GM21737 (cell line): ENCODE results near the gene ZNF785.
"Not testable (repeated sequence)": the region's sequence is repeated elsewhere in the genome, so short reads cannot be mapped to it uniquely, and the experiment has no call there.

Source experiments
- ATAC-seq: cut with Tn5 transposase; IDR thresholded peaks from one replicate; pipeline ENCODE4 v1.9.1; 2021; ENCODE audit warnings: mild to moderate bottlenecking, moderate library complexity; ENCODE audit not compliant: unreplicated experiment

ZNF785 gene

DNA sequence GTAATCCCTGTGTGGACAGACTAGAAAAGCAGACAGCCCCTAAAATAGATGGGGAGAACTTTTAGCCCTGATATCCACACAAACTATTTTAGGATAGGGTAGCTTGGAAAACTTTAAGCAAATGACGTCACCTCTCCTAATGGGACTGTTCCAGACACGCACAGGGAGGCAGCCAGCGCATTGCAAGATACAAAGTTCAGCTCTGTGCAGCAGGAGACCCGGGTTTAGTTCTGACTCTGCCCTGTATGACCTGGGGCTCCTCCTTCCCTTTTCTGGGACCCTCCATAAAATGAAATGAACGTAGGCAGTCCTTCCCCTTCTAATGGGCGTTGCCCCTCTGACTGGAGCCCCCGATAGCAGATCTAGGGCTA lies 18.4 kb upstream of the ZNF785 start:
- ATAC-seq = no peak

- ATAC-seq = no peak
These were observed 17.2 kb upstream of the ZNF785 start for GRCh38 chr16:30602616-30603277.

DNA sequence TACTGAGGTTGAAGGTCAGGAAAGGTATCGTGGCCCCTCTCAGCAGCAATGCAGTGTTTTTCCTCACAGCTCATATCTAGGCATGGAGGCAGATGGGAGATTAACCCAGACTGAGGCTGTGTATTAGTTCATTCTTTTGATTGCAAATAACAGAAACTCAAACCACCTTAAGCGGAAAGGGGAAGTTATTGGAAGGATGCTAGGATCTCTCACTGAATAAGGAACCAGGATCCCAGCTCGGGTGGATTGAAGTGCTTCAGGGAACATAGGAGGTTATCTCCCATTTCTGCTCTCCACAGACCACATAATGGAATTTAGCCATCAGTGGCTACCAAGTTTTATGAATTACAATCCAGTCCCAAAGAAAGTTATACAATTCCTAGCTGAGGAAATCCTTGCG lies 16.5 kb upstream of the ZNF785 start:
- ATAC-seq = no peak

- no peak for ATAC-seq
These were observed 15.4 kb upstream of the ZNF785 start for GRCh38 chr16:30600929-30601328.

DNA sequence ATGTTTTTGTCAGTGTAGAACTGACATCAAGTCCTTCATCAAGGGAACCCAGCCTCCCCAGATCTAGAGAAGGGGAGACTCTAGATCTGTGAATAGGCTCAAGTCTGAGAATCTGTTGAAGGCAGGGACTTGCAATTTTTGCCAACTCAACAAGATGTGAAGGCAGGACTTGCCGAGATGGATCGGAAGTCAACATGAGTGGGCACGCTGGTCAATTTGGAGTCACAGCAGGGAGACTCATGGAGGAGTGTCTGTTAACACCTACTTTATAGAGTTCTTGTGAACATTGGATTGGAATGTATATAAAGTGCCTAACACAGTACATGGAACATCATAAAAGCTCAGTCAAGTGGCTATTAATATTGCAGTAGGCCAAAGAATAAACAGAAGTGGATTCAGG lies 14.7 kb upstream of the ZNF785 start:
- ATAC-seq = no peak

DNA sequence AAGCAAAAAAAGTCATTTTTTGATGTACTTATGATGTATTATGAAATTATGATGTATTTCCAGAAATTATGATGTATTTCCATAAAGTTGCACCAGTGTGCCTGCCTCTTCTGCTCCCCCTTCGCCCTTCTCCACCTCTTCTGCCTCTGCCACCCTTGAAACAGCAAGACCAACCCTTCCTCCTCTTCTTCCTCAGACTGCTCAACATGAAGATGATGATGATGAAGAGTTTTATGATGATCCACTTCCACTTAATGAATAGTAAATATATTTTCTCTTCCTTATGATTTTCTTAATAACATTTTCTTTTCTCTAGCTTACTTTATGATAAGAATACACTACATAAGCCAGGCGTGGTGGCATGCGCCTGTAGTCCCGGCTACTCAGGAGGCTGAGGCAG lies 7.4 kb upstream of the ZNF785 start:
- ATAC-seq = no peak

DNA sequence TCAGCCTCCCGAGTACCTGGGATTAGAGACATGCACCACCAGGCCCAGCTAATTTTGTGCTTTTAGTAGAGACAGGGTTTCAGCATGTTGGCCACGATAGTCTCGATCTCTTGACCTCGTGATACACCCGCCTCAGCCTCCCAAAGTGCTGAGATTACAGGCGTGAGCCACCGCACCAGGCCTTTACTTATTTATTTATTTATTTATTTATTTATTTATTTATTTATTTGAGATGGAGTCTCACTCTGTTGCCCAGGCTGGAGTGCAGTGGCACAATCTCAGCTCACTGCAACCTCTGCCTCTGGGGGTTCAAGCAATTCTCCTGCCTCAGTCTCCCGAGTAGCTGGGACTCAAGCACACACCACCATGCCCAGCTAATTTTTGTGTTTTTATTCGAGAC lies 5.4 kb upstream of the ZNF785 start:
- ATAC-seq = not testable (repeated sequence)

DNA sequence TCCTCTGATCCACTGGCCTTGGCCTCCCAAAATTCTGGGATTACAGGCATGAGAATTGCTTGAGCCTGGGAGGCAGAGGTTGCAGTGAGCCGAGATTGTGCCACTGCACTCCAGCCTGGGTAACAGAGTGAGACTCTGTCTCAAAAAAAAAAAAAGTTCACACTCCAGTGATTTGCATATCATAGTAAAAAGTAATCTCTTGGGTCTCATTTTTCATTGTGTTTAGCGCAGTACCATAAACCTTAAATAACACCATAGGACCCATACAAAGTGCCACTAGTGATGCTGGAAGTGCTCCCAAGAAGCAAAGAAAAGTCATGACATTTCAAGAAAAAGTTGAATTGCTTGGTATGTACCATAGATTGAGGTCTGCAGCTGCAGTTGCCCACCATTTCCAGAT lies 4.1 kb upstream of the ZNF785 start:
- ATAC-seq = not testable (repeated sequence)

- ATAC-seq = no peak
These were observed 3.2 kb upstream of the ZNF785 start for GRCh38 chr16:30588651-30589050.

- peak; percentile 24 for ATAC-seq
These were observed 486 bp downstream of the ZNF785 start for GRCh38 chr16:30585022-30585399.

GRCh38 chr16:30582611-30583340 lies 2.7 kb downstream of the ZNF785 start:
- ATAC-seq = no peak

DNA sequence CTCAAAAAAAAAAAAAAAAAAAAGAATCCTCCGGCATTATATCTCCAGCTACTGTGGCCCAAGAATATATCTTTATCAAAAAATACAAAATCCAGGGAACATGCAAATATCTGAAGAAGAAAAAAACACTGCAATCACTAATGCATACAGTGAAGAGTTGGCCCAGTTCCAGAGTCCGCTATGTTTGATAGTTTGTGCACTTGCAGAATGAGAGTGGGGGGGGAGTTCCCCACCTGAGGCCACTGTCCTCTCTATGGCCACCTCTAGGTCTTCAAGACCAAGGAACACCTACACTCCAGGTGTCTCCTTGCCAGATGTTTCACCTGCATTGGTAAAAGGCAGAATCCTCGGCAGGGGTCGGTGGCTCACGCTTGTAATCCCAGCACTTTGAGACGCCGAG lies 4.0 kb downstream of the ZNF785 start:
- no peak for ATAC-seq

- ATAC-seq = no peak
These were observed 10.8 kb downstream of the ZNF785 start for GRCh38 chr16:30574678-30575077.

GRCh38 chr16:30571445-30572322 lies 13.8 kb downstream of the ZNF785 start, which contains the start of gene ZNF688:
Gene ZNF688, minus strand, starts transcription at chr16:30571714. Its CDS starts 85 bp downstream, at chr16:30571629.
- ATAC-seq = peak; percentile 68

- no peak for ATAC-seq
These were observed 14.7 kb downstream of the ZNF785 start for GRCh38 chr16:30570636-30571444.

DNA sequence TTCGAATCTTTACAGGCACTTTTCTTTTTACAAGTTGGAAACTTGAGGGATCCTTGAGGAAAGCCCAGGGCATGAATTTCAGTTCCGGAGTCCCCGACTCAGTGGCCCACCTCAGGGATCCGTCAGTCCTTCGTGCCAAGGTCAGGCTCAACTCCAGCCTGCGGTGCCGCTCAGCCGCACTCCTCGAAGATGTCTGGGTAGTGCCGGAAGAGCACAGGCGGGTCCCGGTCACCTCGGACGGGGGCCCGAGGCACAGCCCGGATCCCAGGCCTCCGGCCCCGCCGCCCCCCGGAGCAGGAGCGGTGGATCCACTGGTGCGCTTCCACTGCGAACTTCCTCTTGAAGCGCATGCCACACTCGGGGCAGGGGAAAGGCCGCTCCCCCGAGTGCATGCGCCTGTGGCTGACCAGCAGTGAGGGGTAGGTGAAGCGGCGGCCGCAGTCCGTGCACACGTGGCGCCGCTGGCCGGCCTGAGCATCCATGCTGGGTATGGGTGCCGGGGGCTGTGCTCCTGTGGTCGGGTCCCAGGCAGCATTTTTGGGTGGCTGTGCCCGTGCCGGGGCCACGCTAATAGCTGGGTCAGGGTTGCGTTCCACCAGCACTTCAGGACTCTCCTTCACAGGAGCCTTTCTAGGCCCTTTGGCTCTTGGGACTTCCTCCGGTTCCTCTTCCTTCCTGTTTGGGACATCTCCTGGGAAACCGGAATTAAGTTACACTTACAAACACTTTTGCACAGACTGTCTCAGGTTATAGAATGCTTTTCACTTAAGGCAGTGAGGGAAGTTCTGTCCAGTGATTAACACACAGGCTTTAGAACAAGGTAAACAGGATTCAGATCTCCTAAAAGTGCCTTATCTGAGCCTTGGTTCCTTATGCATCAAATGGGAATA lies 15.5 kb downstream of the ZNF785 start:
- no peak for ATAC-seq

GRCh38 chr16:30569281-30569680 lies 16.2 kb downstream of the ZNF785 start:
- ATAC-seq = no peak

DNA sequence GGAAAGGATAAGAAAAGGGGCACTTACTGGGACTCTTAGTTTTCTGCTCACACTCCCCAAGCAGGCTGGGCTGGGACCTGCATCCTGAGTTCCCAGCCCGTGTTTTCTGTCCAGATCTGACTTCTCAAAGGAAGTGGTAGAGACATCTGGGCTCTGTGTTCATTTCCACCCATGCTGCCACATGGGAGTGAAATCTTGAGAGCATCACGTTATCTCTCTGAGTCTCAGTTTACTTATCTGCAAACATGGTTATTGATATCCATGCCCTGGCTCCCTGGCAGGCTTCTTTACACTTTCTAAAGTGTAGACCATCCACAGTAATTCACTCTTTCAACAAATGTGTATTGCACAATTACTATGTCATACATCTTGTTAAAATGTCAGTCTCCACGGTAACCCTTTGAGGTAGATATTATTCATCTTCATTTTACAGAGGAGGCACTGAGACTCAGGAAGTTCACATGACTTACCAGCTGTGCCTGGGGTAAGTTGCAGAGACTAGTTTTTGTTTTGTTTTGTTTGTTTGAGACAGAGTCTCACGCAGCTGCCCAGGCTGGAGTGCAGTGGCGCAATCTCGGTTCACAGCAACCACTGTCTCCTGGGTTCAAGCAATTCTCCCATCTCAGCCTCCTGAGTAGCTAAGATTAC lies 17.4 kb downstream of the ZNF785 start:
- ATAC-seq = no peak
